H9 (cell line): ENCODE results near the gene PRKCZ. TPM values are rescaled to one million over a fixed set of nuclear protein-coding genes. Genes with fewer than 3 reads are reported as not detected.

ENCODE experiments used
- DNase-seq: peaks from one replicate; pipeline ENCODE4 v3.0.0-alpha.2; 2017
- H2AFZ ChIP-seq: one replicate; pipeline ENCODE4 v1.6.1; 2013; ENCODE audit warnings: mild to moderate bottlenecking, low read length, control low read depth, moderate library complexity
- H2AK5ac ChIP-seq: 2 replicates; pipeline ENCODE4 v1.6.1; 2013; ENCODE audit warnings: low read length, control low read depth, mixed read lengths; ENCODE audit not compliant: insufficient read length
- H2BK120ac ChIP-seq: one replicate; pipeline ENCODE4 v1.6.1; 2013; ENCODE audit warnings: low read depth, mild to moderate bottlenecking, low read length, control low read depth, inconsistent platforms; ENCODE audit not compliant: poor library complexity, severe bottlenecking
- H2BK12ac ChIP-seq: 2 replicates; pipeline ENCODE4 v1.6.1; 2013; ENCODE audit warnings: low read length, control low read depth, mixed read lengths, low read depth; ENCODE audit not compliant: insufficient read length
- H2BK15ac ChIP-seq: 2 replicates; pipeline ENCODE4 v1.6.1; 2013; ENCODE audit warnings: low read depth, low read length, control low read depth
- H2BK20ac ChIP-seq: one replicate; pipeline ENCODE4 v1.6.1; 2013; ENCODE audit warnings: low read depth, mild to moderate bottlenecking, low read length, control low read depth, inconsistent platforms; ENCODE audit not compliant: poor library complexity, severe bottlenecking
- H2BK5ac ChIP-seq: 2 replicates; pipeline ENCODE4 v1.6.1; 2013; ENCODE audit warnings: low read length, control low read depth, mixed read lengths; ENCODE audit not compliant: insufficient read length
- H3K14ac ChIP-seq: 2 replicates; pipeline ENCODE4 v1.6.1; 2013; ENCODE audit warnings: low read length, control low read depth; ENCODE audit not compliant: insufficient read depth
- H3K18ac ChIP-seq: 2 replicates; pipeline ENCODE4 v1.6.1; 2013; ENCODE audit warnings: low read depth, mild to moderate bottlenecking, mixed read lengths, low read length, control low read depth; ENCODE audit not compliant: insufficient read length
- H3K23ac ChIP-seq: 2 replicates; pipeline ENCODE4 v1.6.1; 2013; ENCODE audit warnings: low read length, control low read depth, mixed read lengths, low read depth; ENCODE audit not compliant: insufficient read length
- H3K23me2 ChIP-seq: 2 replicates; pipeline ENCODE4 v1.6.1; 2013; ENCODE audit warnings: low read depth, mild to moderate bottlenecking, mixed read lengths, low read length, control low read depth; ENCODE audit not compliant: insufficient read length, poor library complexity, severe bottlenecking
- H3K27ac ChIP-seq: 2 replicates; pipeline ENCODE4 v1.5.1; 2013; ENCODE audit warnings: low read length, control low read depth, mixed read lengths, low read depth; ENCODE audit not compliant: insufficient read length
- H3K27me3 ChIP-seq: 2 replicates; pipeline ENCODE4 v1.6.1; 2013; ENCODE audit warnings: low read length, control low read depth, inconsistent platforms; ENCODE audit not compliant: insufficient read depth
- H3K4ac ChIP-seq: 2 replicates; pipeline ENCODE4 v1.6.1; 2013; ENCODE audit warnings: low read depth, mild to moderate bottlenecking, control low read depth, inconsistent platforms, low read length, moderate library complexity
- H3K4me1 ChIP-seq: 2 replicates; pipeline ENCODE4 v1.6.1; 2013; ENCODE audit warnings: low read length, control low read depth, inconsistent platforms; ENCODE audit not compliant: insufficient read depth
- H3K4me2 ChIP-seq: 2 replicates; pipeline ENCODE4 v1.6.1; 2013; ENCODE audit warnings: low read length, control low read depth, mixed read lengths; ENCODE audit not compliant: insufficient read length, insufficient read depth
- H3K56ac ChIP-seq: 2 replicates; pipeline ENCODE4 v1.6.1; 2013; ENCODE audit warnings: low read depth, mild to moderate bottlenecking, mixed read lengths, low read length, control low read depth; ENCODE audit not compliant: insufficient read length
- H3K79me1 ChIP-seq: 2 replicates; pipeline ENCODE4 v1.6.1; 2013; ENCODE audit warnings: low read depth, mild to moderate bottlenecking, moderate library complexity, low read length, control low read depth, inconsistent platforms; ENCODE audit not compliant: insufficient read depth, poor library complexity, severe bottlenecking
- H3K79me2 ChIP-seq: 2 replicates; pipeline ENCODE4 v1.6.1; 2013; ENCODE audit warnings: low read length, control low read depth, inconsistent platforms; ENCODE audit not compliant: insufficient read depth
- H3K9ac ChIP-seq: 2 replicates; pipeline ENCODE4 v1.6.1; 2013; ENCODE audit warnings: low read length, control low read depth, mixed read lengths; ENCODE audit not compliant: insufficient read length; ENCODE audit errors: extremely low read depth
- H3K9me3 ChIP-seq: one replicate; pipeline ENCODE4 v1.6.1; 2013; ENCODE audit warnings: low read depth, low read length, inconsistent platforms; ENCODE audit not compliant: control insufficient read depth
- H3T11ph ChIP-seq: one replicate; pipeline ENCODE4 v1.6.1; 2013; ENCODE audit warnings: mild to moderate bottlenecking, low read length, control low read depth, inconsistent platforms
- H4K20me1 ChIP-seq: one replicate; pipeline ENCODE4 v1.6.1; 2013; ENCODE audit not compliant: control insufficient read depth, insufficient read length, insufficient read depth
- H4K5ac ChIP-seq: 2 replicates; pipeline ENCODE4 v1.6.1; 2013; ENCODE audit warnings: low read depth, mild to moderate bottlenecking, mixed read lengths, low read length, control low read depth; ENCODE audit not compliant: insufficient read length
- H4K8ac ChIP-seq: replicated peaks from 2 replicates; pipeline ENCODE4 v1.6.1; 2013; ENCODE audit warnings: low read length, control low read depth, mixed read lengths, low read depth; ENCODE audit not compliant: insufficient read length
- H4K91ac ChIP-seq: 2 replicates; pipeline ENCODE4 v1.6.1; 2013; ENCODE audit warnings: low read depth, mild to moderate bottlenecking, moderate library complexity, mixed read lengths, low read length, control low read depth; ENCODE audit not compliant: insufficient read length
- H3K27ac Mint-ChIP-seq, 3 experiments: 2 replicates in 2 of 3; 3 replicates in 1 of 3; pipeline ENCODE4 v1.8.0; 2020 to 2021; ENCODE audit warnings: mixed read lengths in 3 of 3, mild to moderate bottlenecking in 1 of 3, moderate library complexity in 1 of 3
- H3K27me3 Mint-ChIP-seq: 2 replicates; pipeline ENCODE4 v1.8.0; 2021; ENCODE audit warnings: low read depth, mild to moderate bottlenecking, moderate library complexity, mixed read lengths
- H3K36me3 Mint-ChIP-seq, 3 experiments: 2 replicates in 2 of 3; 3 replicates in 1 of 3; pipeline ENCODE4 v1.8.0; 2020 to 2021; ENCODE audit warnings: low read depth in 3 of 3, mixed read lengths in 3 of 3; ENCODE audit not compliant: insufficient read depth in 1 of 3
- H3K4me1 Mint-ChIP-seq, 2 experiments: 2 replicates each; pipeline ENCODE4 v1.8.0; 2020; ENCODE audit warnings: mixed read lengths in 2 of 2
- H3K4me3 Mint-ChIP-seq, 2 experiments: 2 replicates in 1 of 2; 3 replicates in 1 of 2; pipeline ENCODE4 v1.8.0; 2020 to 2021; ENCODE audit warnings: mild to moderate bottlenecking in 2 of 2, mixed read lengths in 2 of 2, moderate library complexity in 1 of 2
- H3K9me3 Mint-ChIP-seq, 2 experiments: 2 replicates in 1 of 2; 3 replicates in 1 of 2; pipeline ENCODE4 v1.8.0; 2020; ENCODE audit warnings: mild to moderate bottlenecking in 2 of 2, mixed read lengths in 2 of 2, moderate library complexity in 1 of 2
- CTCF ChIP-seq: fragments of 200-600 bp; sonication (generic); conservative IDR thresholded peaks from 3 replicates; pipeline ENCODE4 v1.8.0; 2021; ENCODE audit warnings: antibody characterized with exemption, mild to moderate bottlenecking
- WGBS: extraction: QIAGEN DNeasy Blood & Tissue Kit; methylation state at CpG from one replicate; pipeline ENCODE4 v1.1.7; 2013; ENCODE audit warnings: missing lambda C conversion rate, low lambda C conversion rate, mixed read lengths; ENCODE audit not compliant: insufficient read length; ENCODE audit errors: extremely low coverage; 5-methylcytosine and 5-hydroxymethylcytosine counted together
- total RNA-seq: library from RNA; stranded (reverse); gene quantifications from 2 replicates; pipeline ENCODE4 v1.2.1, GENCODE V29; 2021

PRKCZ gene
- total RNA-seq, 1 experiment from 2014 or later, result 48.4 TPM

- Mint-ChIP-seq H3K27ac (no peak overlapping the region), H3K4me1 (peaks cover 0 to 9% of the 10 kb centered on the region in 2 experiments; a peak in 2 of 4 replicates), H3K27me3 (no peaks in the 10 kb centered on the region), H3K9me3 (no peaks in the 10 kb centered on the region), H3K36me3 (no peaks in the 10 kb centered on the region), H3K4me3 (no peak overlapping the region)
- Histone ChIP-seq H3K27me3 (no peaks in the 10 kb centered on the region), H3K9ac (no peak overlapping the region), H3K18ac (no peak overlapping the region), H2BK12ac (no peak overlapping the region), H3K23me2 (no peaks in the 10 kb centered on the region), H3K79me1 (no peaks in the 10 kb centered on the region), H2BK15ac (no peak overlapping the region), H4K8ac (no peak overlapping the region), H2BK5ac (no peak overlapping the region), H2AFZ (no peak overlapping the region), H3K4ac (no peak overlapping the region), H3K27ac (no peak overlapping the region), H2BK120ac (no peak overlapping the region), H3K14ac (no peak overlapping the region), H3K79me2 (no peaks in the 10 kb centered on the region), H3K23ac (no peak overlapping the region), H4K20me1 (no peaks in the 10 kb centered on the region), H2AK5ac (no peak overlapping the region), H4K5ac (no peak overlapping the region), H4K91ac (no peak overlapping the region), H3K4me2 (no peak overlapping the region), H3K4me1 (no peaks in the 10 kb centered on the region), H2BK20ac (no peak overlapping the region), H3T11ph (no peak overlapping the region), H3K9me3 (no peaks in the 10 kb centered on the region), H3K56ac (no peak overlapping the region)
- no CpG with 5 or more reads among the region's 15 CpGs for WGBS
- TF ChIP-seq CTCF, result no peak
- no peak for DNase-seq
Observed at GRCh38 chr1:2029561-2029960, 20.6 kb upstream of the PRKCZ start.
